Mucosa of gallbladder (tissue), 1 donor: Measurements from ENCODE around the gene TEX51. TPM values are rescaled to one million over a fixed set of nuclear protein-coding genes. Genes with fewer than 3 reads are reported as not detected.

Experiments
- DNase-seq: peaks from one replicate; pipeline ENCODE4 v3.0.0-alpha.2; 2020; ENCODE audit warnings: low spot score
- total RNA-seq: library from RNA; stranded (reverse); gene quantifications from one replicate; pipeline ENCODE4 v1.2.1, GENCODE V29; 2021
- donor health status: DM: no; HTN: no; CAD: no.

TEX51 gene
- total RNA-seq: not detected

GRCh38 chr2:126898636-126899035 lies at the start of gene TEX51:
Gene TEX51 (plus strand): TSS chr2:126898890. CDS start chr2:126898919, 29 bp downstream.
- DNase-seq: no peak

GRCh38 chr2:126849054-126849453 lies 49.6 kb upstream of the TEX51 start:
- no peak for DNase-seq

- no peak for DNase-seq
These were observed 49.2 kb upstream of the TEX51 start for GRCh38 chr2:126849486-126849885.

GRCh38 chr2:126849991-126850535 lies 48.6 kb upstream of the TEX51 start:
- no peak for DNase-seq

GRCh38 chr2:126850940-126851339 lies 47.8 kb upstream of the TEX51 start:
- no peak for DNase-seq

- DNase-seq: peak; percentile 1
These were observed 46.9 kb upstream of the TEX51 start for GRCh38 chr2:126851756-126852155.

GRCh38 chr2:126852361-126852760 lies 46.3 kb upstream of the TEX51 start:
- peak; percentile 4 for DNase-seq

- DNase-seq: peak; percentile 4
These were observed 43.1 kb upstream of the TEX51 start for GRCh38 chr2:126855606-126856005.

GRCh38 chr2:126856403-126856802 lies 42.3 kb upstream of the TEX51 start:
- DNase-seq: peak; percentile 6

GRCh38 chr2:126857502-126857901 lies 41.2 kb upstream of the TEX51 start:
- DNase-seq: peak; percentile 8

- DNase-seq: peak; percentile 1
These were observed 40.7 kb upstream of the TEX51 start for GRCh38 chr2:126858013-126858412.

GRCh38 chr2:126858436-126858835 lies 40.3 kb upstream of the TEX51 start:
- DNase-seq: peak; percentile 5

- DNase-seq: no peak
These were observed 39.7 kb upstream of the TEX51 start for GRCh38 chr2:126858991-126859390.

GRCh38 chr2:126859631-126860030 lies 39.1 kb upstream of the TEX51 start:
- peak; percentile 5 for DNase-seq

GRCh38 chr2:126860385-126860784 lies 38.3 kb upstream of the TEX51 start:
- DNase-seq: peak; percentile 7

GRCh38 chr2:126862730-126863129 lies 36.0 kb upstream of the TEX51 start:
- DNase-seq: peak; percentile 7

GRCh38 chr2:126863336-126864015 lies 35.2 kb upstream of the TEX51 start:
- peak; percentile 1 for DNase-seq

GRCh38 chr2:126864861-126865260 lies 33.8 kb upstream of the TEX51 start:
- DNase-seq: peak; percentile 4

GRCh38 chr2:126866451-126866850 lies 32.2 kb upstream of the TEX51 start:
- DNase-seq: peak; percentile 0

- no peak for DNase-seq
These were observed 23.7 kb upstream of the TEX51 start for GRCh38 chr2:126874961-126875360.

- no peak for DNase-seq
These were observed 22.1 kb upstream of the TEX51 start for GRCh38 chr2:126876631-126877030.

- no peak for DNase-seq
These were observed 21.6 kb upstream of the TEX51 start for GRCh38 chr2:126877041-126877440.

GRCh38 chr2:126877861-126878565 lies 20.7 kb upstream of the TEX51 start:
- no peak for DNase-seq
